Rectal smooth muscle tissue (tissue), 1 donor: ENCODE measurements around the gene FBN2.

ENCODE experiments used
- H3K27ac ChIP-seq: one replicate; pipeline ENCODE4 v1.7.0; 2013; ENCODE audit warnings: low read depth, low read length, inconsistent platforms
- H3K27me3 ChIP-seq: one replicate; pipeline ENCODE4 v1.7.0; 2013; ENCODE audit warnings: low read length; ENCODE audit not compliant: control insufficient read depth, insufficient read depth
- H3K36me3 ChIP-seq: one replicate; pipeline ENCODE4 v1.7.0; 2013; ENCODE audit warnings: low read length; ENCODE audit not compliant: control insufficient read depth, insufficient read depth
- H3K4me1 ChIP-seq: one replicate; pipeline ENCODE4 v1.7.0; 2013; ENCODE audit warnings: low read length; ENCODE audit not compliant: control insufficient read depth, insufficient read depth
- H3K4me3 ChIP-seq: one replicate; pipeline ENCODE4 v1.7.0; 2013; ENCODE audit warnings: low read length
- H3K9ac ChIP-seq: one replicate; pipeline ENCODE4 v1.7.0; 2013; ENCODE audit warnings: low read length

FBN2 gene

DNA sequence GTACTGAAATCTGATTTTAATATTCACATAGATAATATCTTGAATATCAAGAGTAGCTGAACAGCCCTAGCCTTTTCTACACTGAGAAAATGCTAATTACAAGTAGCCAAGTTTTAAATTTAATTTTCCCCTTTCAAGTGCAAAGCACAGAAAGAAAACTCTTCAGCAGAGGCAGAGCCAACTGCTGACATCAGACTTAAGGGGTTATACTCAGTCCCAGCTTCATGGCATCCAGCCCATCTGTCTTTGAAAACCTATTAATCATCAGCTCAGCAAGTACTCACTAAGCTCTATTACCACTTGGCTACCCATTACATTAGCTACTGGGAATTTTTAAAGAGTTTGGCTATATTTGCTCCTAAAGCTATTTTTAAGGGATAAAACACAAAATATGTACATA lies 234.0 kb downstream of the FBN2 start:
- H3K9ac ChIP-seq, result no peak overlapping the region
- no peak overlapping the region for H3K4me3 ChIP-seq
- no peaks in the 10 kb centered on the region for H3K4me1 ChIP-seq
- no peaks in the 10 kb centered on the region for H3K27me3 ChIP-seq
- H3K36me3 ChIP-seq, result no peaks in the 10 kb centered on the region
- H3K27ac ChIP-seq, result no peak overlapping the region

DNA sequence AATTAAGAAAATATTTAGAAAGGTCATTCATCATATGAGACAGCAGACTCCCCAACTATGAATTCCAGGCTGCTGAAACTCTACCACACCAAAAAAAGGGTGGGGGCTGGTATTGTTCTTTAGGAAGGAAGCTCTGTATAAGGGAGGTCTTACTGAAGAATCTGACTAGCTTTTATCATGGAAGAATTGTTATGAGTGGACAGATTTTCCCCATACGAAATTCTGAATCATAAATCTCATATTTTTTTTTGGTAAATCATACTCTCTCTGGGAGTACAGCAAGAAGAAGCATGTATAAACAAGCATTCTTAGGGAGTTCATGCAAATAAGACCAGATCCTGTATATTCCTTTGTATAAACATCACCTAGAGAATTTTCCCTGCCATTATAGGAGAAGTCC lies 234.5 kb downstream of the FBN2 start:
- Histone ChIP-seq H3K4me1 (no peaks in the 10 kb centered on the region), H3K4me3 (no peak overlapping the region), H3K36me3 (no peaks in the 10 kb centered on the region), H3K27me3 (no peaks in the 10 kb centered on the region), H3K27ac (no peak overlapping the region), H3K9ac (no peak overlapping the region)

DNA sequence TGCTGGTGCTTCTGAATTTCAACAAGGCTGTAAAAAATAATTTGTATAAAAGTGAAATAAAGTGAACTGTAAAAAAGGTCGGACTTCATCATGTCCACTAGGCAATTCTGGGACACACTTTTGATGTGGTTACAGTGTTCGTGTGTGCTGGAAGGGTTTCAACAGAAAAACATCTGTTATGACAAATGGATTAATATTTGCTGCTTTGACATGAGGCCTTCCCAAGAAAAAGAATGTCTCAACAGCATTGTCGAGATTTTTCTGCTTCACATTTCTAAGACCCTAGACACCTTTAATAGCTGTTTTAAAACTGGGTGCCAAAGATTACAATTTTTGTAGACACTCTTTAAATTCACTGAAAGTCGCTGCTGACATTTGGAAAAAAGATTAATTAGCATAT lies 237.9 kb downstream of the FBN2 start:
- no peaks in the 10 kb centered on the region for H3K27me3 ChIP-seq

DNA sequence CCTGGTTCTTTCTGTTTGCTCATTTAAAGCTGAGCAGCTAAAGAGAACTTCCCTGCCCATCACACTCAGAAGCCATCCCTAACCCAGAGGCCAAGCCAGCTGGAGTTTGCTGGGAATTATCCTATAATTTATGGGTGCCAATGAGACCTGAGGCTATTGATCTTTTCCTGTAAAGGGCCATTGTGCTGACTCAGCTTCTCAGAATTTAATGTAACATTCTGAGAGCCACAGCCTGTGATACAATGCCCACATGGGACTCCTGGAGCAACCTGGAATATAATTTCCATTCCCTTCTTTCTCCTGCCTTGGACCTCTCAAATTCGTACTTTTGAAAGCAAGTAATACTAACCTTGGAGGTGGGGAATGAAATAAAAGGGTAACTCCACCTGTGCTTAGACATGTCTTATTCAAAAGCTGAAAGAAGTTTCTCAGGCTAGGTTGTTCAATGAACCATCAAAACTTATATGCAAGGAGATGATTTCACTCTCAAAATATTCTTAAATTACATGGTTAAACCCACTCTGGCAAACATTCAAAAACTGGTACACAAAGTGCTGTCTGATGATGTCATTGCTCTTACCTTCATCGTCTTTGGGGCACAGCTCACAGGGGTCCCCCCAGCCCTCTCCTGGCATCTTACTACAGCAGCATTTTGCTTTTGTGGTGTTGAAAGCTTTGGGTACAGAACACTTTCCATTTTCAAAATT lies 247.7 kb downstream of the FBN2 start:
- Histone ChIP-seq H3K4me3 (no peak overlapping the region), H3K36me3 (no peaks in the 10 kb centered on the region), H3K4me1 (no peaks in the 10 kb centered on the region), H3K27ac (no peak overlapping the region), H3K27me3 (no peaks in the 10 kb centered on the region), H3K9ac (no peak overlapping the region)

More for the DNA sequence above, 237.9 kb downstream of the FBN2 start:
- Histone ChIP-seq H3K4me1 (no peaks in the 10 kb centered on the region), H3K36me3 (no peaks in the 10 kb centered on the region), H3K27ac (no peak overlapping the region), H3K9ac (no peak overlapping the region), H3K4me3 (no peak overlapping the region)

DNA sequence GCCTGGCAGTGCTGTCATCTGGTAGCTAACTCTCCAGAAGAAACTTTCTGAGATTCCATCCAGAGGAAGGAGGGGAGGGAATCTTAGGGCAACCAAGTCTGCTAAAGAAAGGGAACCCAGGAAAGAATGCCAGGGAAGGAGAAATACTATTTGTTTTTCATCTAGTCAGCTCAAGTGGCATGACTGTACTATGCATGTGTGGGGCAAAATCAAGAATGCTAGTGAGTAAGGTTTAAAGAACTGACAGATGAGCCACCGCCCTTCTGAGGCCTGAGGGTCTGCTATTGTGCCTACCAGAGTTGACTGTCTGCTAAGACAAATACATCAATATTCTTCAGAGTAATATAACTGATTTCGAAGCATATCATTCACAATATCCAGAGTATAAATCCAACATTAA lies 250.3 kb downstream of the FBN2 start:
- Histone ChIP-seq H3K9ac (no peak overlapping the region), H3K27me3 (no peaks in the 10 kb centered on the region), H3K4me1 (no peaks in the 10 kb centered on the region), H3K27ac (no peak overlapping the region), H3K36me3 (no peaks in the 10 kb centered on the region), H3K4me3 (no peak overlapping the region)

DNA sequence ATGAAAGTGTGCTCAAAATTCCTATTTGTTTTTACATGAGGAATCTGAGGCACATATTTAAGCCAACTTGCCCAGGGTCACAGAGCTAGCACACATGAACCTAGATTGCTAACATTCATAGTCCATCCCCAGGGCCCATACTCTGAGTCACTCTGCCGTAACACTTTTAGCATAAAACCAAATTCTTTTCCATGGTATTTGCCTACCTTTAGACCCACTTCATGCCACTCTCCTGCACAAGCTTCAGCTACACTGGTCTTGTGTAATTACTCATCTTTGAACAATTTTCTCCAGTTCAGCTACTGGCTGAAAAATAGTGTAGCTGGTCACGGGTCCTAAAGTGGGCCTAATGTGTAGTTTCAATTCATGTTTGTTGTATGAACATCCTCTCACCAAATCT lies 253.8 kb downstream of the FBN2 start:
- no peak overlapping the region for H3K27ac ChIP-seq

DNA sequence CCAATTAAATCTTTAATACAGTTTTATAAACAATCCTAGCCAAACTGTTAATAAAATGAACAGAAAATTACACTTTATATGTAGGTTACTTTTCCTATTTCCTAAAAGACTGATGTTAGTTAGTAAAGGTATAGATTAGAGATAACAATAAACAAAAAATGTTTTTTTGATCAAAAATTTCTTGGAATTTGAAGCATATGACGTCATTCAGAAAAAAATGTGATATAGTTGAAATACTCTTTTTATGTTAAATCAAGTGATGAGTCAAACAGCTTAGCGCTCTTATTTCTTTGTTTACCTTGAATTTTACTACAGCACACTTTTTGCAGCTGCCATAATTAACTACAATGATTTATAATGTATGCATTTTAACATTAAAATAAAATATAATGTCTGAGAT lies 258.7 kb downstream of the FBN2 start:
- no peak overlapping the region for H3K4me3 ChIP-seq

More for the DNA sequence above, 253.8 kb downstream of the FBN2 start:
- no peaks in the 10 kb centered on the region for H3K36me3 ChIP-seq
- H3K4me1 ChIP-seq, result no peaks in the 10 kb centered on the region
- H3K9ac ChIP-seq, result no peak overlapping the region
- no peaks in the 10 kb centered on the region for H3K27me3 ChIP-seq
- H3K4me3 ChIP-seq, result no peak overlapping the region

DNA sequence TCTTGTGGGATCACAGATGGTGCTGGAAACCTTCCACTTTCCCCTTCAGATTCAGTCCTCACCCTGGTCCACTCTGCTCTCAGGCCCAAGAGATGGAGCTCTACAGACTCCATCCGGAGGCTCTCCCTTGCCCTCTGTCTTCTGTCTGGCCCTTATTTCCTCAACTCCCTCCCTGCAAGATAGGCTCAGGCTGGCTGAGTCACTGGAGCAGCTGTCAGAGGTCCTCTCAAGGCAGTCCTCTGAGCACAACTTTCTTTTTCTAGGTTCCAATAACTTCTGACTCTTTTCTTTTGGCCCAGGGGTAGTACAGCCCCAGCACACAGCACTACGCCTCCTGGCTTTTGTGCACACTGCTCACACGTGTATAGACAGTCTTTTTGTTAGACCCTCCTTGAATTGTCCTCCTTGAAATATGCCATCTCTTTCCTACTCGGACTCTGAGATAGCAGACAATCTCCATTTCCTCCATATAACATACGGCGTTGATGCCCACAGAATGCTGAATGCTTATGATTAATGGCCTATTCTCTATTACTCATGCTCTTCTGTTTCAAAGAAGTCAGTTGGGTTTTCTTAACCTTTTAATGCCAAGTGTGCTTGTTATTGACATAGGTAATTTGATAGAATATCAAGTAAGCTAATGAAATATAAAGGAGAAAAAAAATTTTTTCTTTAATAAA lies 261.4 kb downstream of the FBN2 start:
- Histone ChIP-seq H3K27ac (no peak overlapping the region), H3K4me3 (no peak overlapping the region), H3K9ac (no peak overlapping the region), H3K27me3 (no peaks in the 10 kb centered on the region), H3K36me3 (no peaks in the 10 kb centered on the region), H3K4me1 (no peaks in the 10 kb centered on the region)

More for the DNA sequence above, 258.7 kb downstream of the FBN2 start:
- Histone ChIP-seq H3K27ac (no peak overlapping the region), H3K27me3 (no peaks in the 10 kb centered on the region), H3K36me3 (no peaks in the 10 kb centered on the region), H3K9ac (no peak overlapping the region), H3K4me1 (no peaks in the 10 kb centered on the region)

DNA sequence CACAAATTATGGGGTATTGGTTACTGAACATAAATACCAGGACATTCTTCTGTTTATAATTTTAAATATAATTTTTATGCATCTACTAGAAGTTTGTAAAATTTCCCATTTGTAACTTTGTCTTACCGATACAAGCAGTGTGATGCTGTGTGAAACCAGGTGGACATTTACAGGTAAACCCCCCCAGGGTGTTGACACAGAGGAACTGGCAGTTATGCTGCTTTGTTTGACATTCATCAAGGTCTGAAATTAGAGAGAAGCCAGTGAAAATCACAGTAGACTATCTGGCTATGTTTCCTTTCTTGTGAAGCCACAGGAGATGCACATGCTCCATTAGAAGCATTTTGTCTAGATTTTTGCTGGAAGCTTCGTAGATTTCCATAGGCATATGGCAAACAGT lies 263.6 kb downstream of the FBN2 start:
- H3K36me3 ChIP-seq, result no peaks in the 10 kb centered on the region
- H3K4me1 ChIP-seq, result no peaks in the 10 kb centered on the region
- H3K4me3 ChIP-seq, result no peak overlapping the region
- no peaks in the 10 kb centered on the region for H3K27me3 ChIP-seq
- no peak overlapping the region for H3K27ac ChIP-seq
- H3K9ac ChIP-seq, result no peak overlapping the region

DNA sequence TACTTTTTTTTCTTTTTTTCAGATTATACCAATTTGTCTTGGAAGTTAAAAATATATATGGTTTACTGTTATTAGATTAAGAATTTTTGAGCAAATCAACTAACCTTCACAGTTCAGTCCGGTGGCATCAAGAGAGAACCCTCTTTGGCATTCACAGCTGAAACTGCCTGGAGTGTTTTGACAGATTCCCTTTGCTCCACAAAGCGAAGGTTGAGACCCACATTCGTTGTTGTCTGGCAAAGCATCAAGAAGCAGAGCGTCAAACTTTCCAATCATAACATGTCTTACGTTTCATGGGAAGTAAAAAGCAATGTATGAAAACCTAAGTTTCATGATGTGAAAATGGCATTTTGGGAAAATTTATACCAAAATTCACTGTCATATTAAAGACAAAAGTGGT lies 264.3 kb downstream of the FBN2 start:
- Histone ChIP-seq H3K27me3 (no peaks in the 10 kb centered on the region), H3K9ac (no peak overlapping the region), H3K36me3 (no peaks in the 10 kb centered on the region), H3K4me1 (no peaks in the 10 kb centered on the region), H3K4me3 (no peak overlapping the region), H3K27ac (no peak overlapping the region)

DNA sequence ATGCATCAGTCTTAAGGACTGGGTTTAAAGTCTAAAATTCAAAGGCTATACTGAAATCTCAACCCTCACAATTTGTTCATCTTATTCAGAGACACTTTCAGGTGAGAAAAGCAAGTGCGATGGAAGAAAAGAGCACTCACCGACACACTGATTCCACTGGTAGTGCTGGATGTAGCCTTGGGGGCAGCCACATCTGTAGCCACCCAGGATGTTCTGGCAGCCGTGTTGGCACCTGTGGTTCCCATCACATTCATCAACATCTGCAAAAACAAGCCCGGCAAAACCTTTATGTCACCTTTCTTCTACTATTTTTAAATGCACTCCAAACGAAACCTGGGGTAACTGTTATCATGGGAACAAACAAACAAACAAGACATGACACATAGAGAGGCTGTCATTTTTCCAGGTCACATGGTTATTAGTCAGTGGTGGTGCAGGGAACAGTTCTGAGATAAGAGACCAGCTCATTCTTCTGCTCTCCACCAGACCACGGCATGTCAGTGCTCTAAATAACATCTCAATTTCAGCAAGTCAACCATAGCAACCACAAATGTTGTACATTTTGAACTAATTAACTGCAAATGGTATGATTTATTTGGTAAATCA lies 266.1 kb downstream of the FBN2 start:
- Histone ChIP-seq H3K9ac (no peak overlapping the region), H3K27me3 (no peaks in the 10 kb centered on the region), H3K27ac (no peak overlapping the region), H3K4me1 (no peaks in the 10 kb centered on the region), H3K36me3 (no peaks in the 10 kb centered on the region), H3K4me3 (no peak overlapping the region)

DNA sequence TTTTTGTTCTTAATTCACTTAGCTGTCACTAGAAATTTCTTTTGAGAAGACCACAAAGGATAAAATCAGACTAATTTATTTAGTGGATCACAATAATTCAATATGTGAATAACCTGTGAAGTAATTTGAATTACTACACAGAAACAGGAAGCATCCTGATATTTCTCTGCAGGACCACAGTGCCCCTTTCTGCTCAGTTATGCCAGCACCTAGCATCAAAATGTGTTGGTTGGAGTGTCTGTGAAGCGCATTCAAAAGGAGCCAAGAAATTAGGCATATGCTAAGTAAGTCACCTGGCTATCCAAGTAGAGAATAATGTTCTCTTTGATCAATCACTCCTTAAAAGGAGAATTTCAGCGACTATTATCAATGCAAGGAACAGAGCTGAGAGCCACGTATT lies 267.0 kb downstream of the FBN2 start:
- Histone ChIP-seq H3K4me3 (no peak overlapping the region), H3K27me3 (no peaks in the 10 kb centered on the region), H3K9ac (no peak overlapping the region), H3K4me1 (no peaks in the 10 kb centered on the region), H3K27ac (no peak overlapping the region), H3K36me3 (no peaks in the 10 kb centered on the region)
